ENCODE results near the gene AEBP2. TPM values are rescaled to one million over a fixed set of nuclear protein-coding genes. Genes with fewer than 3 reads are reported as not detected.

AEBP2 gene
- total and polyA plus RNA-seq, 2 of the 13 experiments (the other 11 are each of a cell fraction or from before 2014, with no cell fraction given) = 9.2 to 17.9 TPM

DNA sequence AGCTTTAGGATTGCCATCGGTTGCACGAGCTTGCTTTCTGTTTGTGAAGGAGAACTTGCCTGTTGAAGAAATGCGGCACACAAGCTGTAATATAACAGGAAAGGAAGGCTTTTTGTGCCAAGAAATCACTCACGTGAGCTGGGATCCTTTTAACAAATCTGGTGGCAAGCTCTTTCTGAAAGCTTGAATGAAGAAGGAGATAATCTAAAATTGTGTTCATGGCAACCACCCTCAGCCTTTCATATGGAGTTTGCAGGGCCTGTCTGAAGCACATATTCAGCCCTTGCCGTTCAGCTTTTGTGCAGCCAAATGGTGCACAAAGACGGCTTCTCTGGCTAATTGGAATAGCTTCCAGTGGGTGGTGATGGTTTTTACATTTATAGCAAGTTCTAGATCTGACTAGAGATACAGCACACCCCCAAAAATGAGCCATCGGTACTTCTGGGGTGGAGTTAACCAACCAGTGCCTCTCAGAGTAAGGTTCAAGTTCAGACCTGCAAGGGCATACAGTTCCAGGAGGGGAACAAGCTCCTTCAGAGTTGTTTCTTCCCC is 107.4 kb downstream of the AEBP2 start:
- in situ Hi-C loops (cut with HindIII; ENCODE audit: extremely low pct_ligation_motif_present, low pct_unique_long_range_greater_than_20kb) = no loop called here
- no peak for DNase-seq (ENCODE audit: low spot score)
- CTCF ChIA-PET (ENCODE audit: low intra/inter-chr PET ratio, low total read pairs) = no interaction called here
- no peak overlapping the region for H3K27ac ChIP-seq (ENCODE audit: extremely low read length, insufficient read depth, low read length)
- WGBS (ENCODE audit: low lambda C conversion rate) = 78% methylated on average over 7 of the region's 7 CpGs
- H3K79me2 ChIP-seq (ENCODE audit: insufficient read depth, low read length) = no peaks in the 10 kb centered on the region
- no peaks in the 10 kb centered on the region for H3K9me3 ChIP-seq (ENCODE audit: low read length)
- intact Hi-C loops (cut with micrococcal nuclease; ENCODE audit: unreplicated experiment) = no loop called here
- ATAC-seq = no peak
- FAIRE-seq = no peak
- TF ChIP-seq ZNF768 (CRISPR knock-in tag; IDR thresholded peaks at IDR 0.05) (no peak), ZNF598 (CRISPR knock-in tag; IDR thresholded peaks at IDR 0.05; ENCODE audit: borderline replicate concordance) (no peak), SALL1 (CRISPR knock-in tag; IDR thresholded peaks at IDR 0.05) (no peak), GTF2F1 (IDR thresholded peaks at IDR 0.05; ENCODE audit: low read length) (no peak), ZFX (CRISPR knock-in tag; IDR thresholded peaks at IDR 0.05; ENCODE audit: low read depth) (no peak), RARG (CRISPR knock-in tag; IDR thresholded peaks at IDR 0.05; ENCODE audit: low read depth) (no peak)
- TF ChIP-seq, protein P1, sequence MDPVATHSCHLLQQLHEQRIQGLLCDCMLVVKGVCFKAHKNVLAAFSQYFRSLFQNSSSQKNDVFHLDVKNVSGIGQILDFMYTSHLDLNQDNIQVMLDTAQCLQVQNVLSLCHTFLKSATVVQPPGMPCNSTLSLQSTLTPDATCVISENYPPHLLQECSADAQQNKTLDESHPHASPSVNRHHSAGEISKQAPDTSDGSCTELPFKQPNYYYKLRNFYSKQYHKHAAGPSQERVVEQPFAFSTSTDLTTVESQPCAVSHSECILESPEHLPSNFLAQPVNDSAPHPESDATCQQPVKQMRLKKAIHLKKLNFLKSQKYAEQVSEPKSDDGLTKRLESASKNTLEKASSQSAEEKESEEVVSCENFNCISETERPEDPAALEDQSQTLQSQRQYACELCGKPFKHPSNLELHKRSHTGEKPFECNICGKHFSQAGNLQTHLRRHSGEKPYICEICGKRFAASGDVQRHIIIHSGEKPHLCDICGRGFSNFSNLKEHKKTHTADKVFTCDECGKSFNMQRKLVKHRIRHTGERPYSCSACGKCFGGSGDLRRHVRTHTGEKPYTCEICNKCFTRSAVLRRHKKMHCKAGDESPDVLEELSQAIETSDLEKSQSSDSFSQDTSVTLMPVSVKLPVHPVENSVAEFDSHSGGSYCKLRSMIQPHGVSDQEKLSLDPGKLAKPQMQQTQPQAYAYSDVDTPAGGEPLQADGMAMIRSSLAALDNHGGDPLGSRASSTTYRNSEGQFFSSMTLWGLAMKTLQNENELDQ (CRISPR knock-in tag; IDR thresholded peaks at IDR 0.05; ENCODE audit: borderline replicate concordance) = no peak
- TF ChIP-seq, protein P2, sequence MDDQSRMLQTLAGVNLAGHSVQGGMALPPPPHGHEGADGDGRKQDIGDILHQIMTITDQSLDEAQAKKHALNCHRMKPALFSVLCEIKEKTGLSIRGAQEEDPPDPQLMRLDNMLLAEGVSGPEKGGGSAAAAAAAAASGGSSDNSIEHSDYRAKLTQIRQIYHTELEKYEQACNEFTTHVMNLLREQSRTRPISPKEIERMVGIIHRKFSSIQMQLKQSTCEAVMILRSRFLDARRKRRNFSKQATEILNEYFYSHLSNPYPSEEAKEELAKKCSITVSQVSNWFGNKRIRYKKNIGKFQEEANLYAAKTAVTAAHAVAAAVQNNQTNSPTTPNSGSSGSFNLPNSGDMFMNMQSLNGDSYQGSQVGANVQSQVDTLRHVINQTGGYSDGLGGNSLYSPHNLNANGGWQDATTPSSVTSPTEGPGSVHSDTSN (CRISPR knock-in tag; IDR thresholded peaks at IDR 0.05; ENCODE audit: borderline replicate concordance) = no peak
- TF ChIP-seq, protein P3, sequence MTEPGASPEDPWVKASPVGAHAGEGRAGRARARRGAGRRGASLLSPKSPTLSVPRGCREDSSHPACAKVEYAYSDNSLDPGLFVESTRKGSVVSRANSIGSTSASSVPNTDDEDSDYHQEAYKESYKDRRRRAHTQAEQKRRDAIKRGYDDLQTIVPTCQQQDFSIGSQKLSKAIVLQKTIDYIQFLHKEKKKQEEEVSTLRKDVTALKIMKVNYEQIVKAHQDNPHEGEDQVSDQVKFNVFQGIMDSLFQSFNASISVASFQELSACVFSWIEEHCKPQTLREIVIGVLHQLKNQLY (CRISPR knock-in tag; IDR thresholded peaks at IDR 0.05) = no peak
- H3K4me1 ChIP-seq (ENCODE audit: insufficient read depth, low read length) = no peaks in the 10 kb centered on the region
- POLR2A ChIA-PET = no interaction called here
- BruUV-seq (replicated peaks) = no TSS peak
- H3K36me3 ChIP-seq (replicated peaks in 1 of 2; ENCODE audit: control insufficient read depth in 1 of 2, insufficient read depth in 2 of 2, low read length in 2 of 2) = no peaks in the 10 kb centered on the region
- no peaks in the 10 kb centered on the region for H4K20me1 ChIP-seq (ENCODE audit: insufficient read depth, low read length)
- no peak overlapping the region for H3K4me3 ChIP-seq (replicated peaks in 1 of 3; ENCODE audit: insufficient read depth in 1 of 3, low read depth in 2 of 3, low read length in 3 of 3)
- H3K9ac ChIP-seq (ENCODE audit: insufficient read depth, low read depth, low read length) = no peak overlapping the region
- no peak overlapping the region for H3K4me2 ChIP-seq (ENCODE audit: low read depth, low read length)
- no peak overlapping the region for H2AFZ ChIP-seq (ENCODE audit: low read length)
- no peaks in the 10 kb centered on the region for H3K27me3 ChIP-seq (ENCODE audit: control insufficient read depth in 1 of 2, insufficient read depth in 2 of 2, low read length in 2 of 2)
